Stomach (tissue), 4 donors: ENCODE measurements around the gene UGT2B7.

ENCODE experiments used
- CTCF ChIP-seq, 7 experiments: fragments of 450-650 bp in 4 of 7; fragments of 200-600 bp in 3 of 7; sonication (generic) in 3 of 7; IDR thresholded peaks; one replicate each; pipeline ENCODE4 v1.5.1; 2016 to 2019; ENCODE audit warnings: antibody characterized with exemption in 7 of 7, control low read depth in 2 of 7, mild to moderate bottlenecking in 1 of 7
- POLR2A ChIP-seq, 4 donors: fragments of 450-650 bp; IDR thresholded peaks; one replicate each; pipeline ENCODE4 v1.6.1; 2016; ENCODE audit warnings: antibody characterized with exemption in 4 of 4, control low read depth in 2 of 4, mild to moderate bottlenecking in 1 of 4, moderate library complexity in 1 of 4

DNA sequence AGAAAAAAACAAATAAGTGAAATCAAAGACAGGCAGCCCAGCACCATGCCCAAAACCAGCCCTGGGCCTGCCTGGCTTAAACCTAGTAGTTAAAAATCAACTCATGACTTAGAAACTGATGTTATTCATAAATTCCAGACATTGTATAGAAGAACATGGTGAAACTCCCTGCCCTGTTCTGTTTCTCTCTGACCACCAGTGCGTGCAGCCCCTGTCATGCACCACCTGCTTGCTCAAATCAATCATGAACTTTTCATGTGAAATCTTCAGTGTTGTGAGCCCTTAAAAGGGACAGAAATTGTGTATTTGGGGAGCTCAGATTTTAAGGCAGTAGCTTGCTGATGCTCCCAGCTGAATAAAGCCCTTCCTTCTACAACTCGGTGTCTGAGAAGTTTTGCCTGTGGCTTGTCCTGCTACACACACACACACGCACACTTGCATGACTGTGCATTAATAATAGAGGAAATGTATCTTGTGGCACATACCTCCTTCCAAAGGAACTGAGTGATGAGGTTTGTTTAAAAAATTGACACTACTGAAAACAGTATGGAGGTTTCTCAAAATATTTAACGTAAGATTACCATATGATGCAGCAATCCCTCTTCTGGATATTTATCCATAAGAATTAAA, 39.2 kb upstream of the UGT2B7 start:
- TF ChIP-seq CTCF (IDR thresholded peaks at IDR 0.05) (no peak), POLR2A (IDR thresholded peaks at IDR 0.05) (no peak)
